IMR-90 (cell line): Measurements from ENCODE around the gene LAMA3.

Source experiments
- BHLHE40 ChIP-seq: fragments of 150-350 bp; IDR thresholded peaks from 2 replicates; pipeline ENCODE4 v1.6.1; 2016; ENCODE audit warnings: mild to moderate bottlenecking, low read depth, low read length
- CTCF ChIP-seq: conservative IDR thresholded peaks from 2 replicates; pipeline ENCODE4 v1.5.1; 2012; ENCODE audit warnings: mild to moderate bottlenecking, low read depth, low read length, improper control_type of control experiment
- ELK1 ChIP-seq: fragments of 150-350 bp; IDR thresholded peaks from 2 replicates; pipeline ENCODE4 v1.6.1; 2016; ENCODE audit warnings: low read depth, mild to moderate bottlenecking, low read length, moderate library complexity, borderline replicate concordance
- FOS ChIP-seq: fragments of 150-350 bp; IDR thresholded peaks from 2 replicates; pipeline ENCODE4 v1.6.1; 2016; ENCODE audit warnings: low read depth, low read length
- MAFK ChIP-seq: IDR thresholded peaks from 2 replicates; pipeline ENCODE4 v1.6.1; 2012; ENCODE audit warnings: low read depth, low read length, improper control_type of control experiment
- POLR2A ChIP-seq: IDR thresholded peaks from 2 replicates; pipeline ENCODE4 v1.6.1; 2012; ENCODE audit warnings: mild to moderate bottlenecking, low read depth, low read length
- RCOR1 ChIP-seq: IDR thresholded peaks from 2 replicates; pipeline ENCODE4 v1.6.1; 2012; ENCODE audit warnings: mild to moderate bottlenecking, low read length, improper control_type of control experiment; ENCODE audit not compliant: insufficient replicate concordance
- RFX5 ChIP-seq: IDR thresholded peaks from 2 replicates; pipeline ENCODE4 v1.8.0; 2012; ENCODE audit warnings: low read depth, mild to moderate bottlenecking, low read length, moderate library complexity

GRCh38 chr18:23933407-23933806 is 244.2 kb downstream of the LAMA3 start:
- TF ChIP-seq CTCF (no peak), FOS (no peak), POLR2A (no peak), BHLHE40 (no peak), RFX5 (no peak), RCOR1 (no peak), MAFK (no peak), ELK1 (no peak)
